B cell (primary cell): ENCODE measurements around the gene TEKT2. TPM values are rescaled to one million over a fixed set of nuclear protein-coding genes. Genes with fewer than 3 reads are reported as not detected.

Experiments
- ATAC-seq: fragments of 200-7000 bp; cut with Tn5 transposase; one replicate; pipeline ENCODE4 v1.10.0; 2021; ENCODE audit warnings: low read depth, mild to moderate bottlenecking, moderate number of reproducible peaks, moderate library complexity
- CTCF ChIA-PET: fragments of 350-600 bp; sonication (Branson Sonifier 250); formaldehyde crosslinking; loops from one replicate; lab custom pipeline; 2021; ENCODE audit warnings: antibody characterized with exemption, inconsistent platforms; lab: Charles Lee
- POLR2A ChIA-PET: fragments of 350-600 bp; sonication (Branson Sonifier 250); formaldehyde crosslinking; loops from one replicate; lab custom pipeline; 2021; ENCODE audit warnings: antibody characterized with exemption; lab: Charles Lee
- DNase-seq: peaks from one replicate; pipeline ENCODE4 v3.0.0; 2013
- H2AFZ ChIP-seq: 2 replicates; pipeline ENCODE4 v1.6.1; 2012; ENCODE audit warnings: mild to moderate bottlenecking, low read depth, low read length; ENCODE audit not compliant: insufficient read depth, poor library complexity, severe bottlenecking
- H3K27ac ChIP-seq, 2 donors: 1 replicate in 1 of 2; 2 replicates in 1 of 2; pipeline ENCODE4 v1.5.1; 2012 to 2013; ENCODE audit warnings: low read length in 2 of 2, mild to moderate bottlenecking in 2 of 2, moderate library complexity in 1 of 2
- H3K27me3 ChIP-seq, 4 experiments: fragments of 200-600 bp in 1 of 4; sonication (generic) in 1 of 4; replicated peaks in 1 of 4; 1 replicate in 2 of 4; 2 replicates in 2 of 4; pipeline versions ENCODE4 v1.6.1 to v1.7.0; 2013 to 2016; ENCODE audit warnings: low read length in 3 of 4, mild to moderate bottlenecking in 2 of 4, mixed read lengths in 1 of 4, moderate library complexity in 1 of 4; ENCODE audit not compliant: insufficient read depth in 4 of 4, control insufficient read depth in 3 of 4; ENCODE audit errors: control extremely low read depth in 1 of 4
- H3K36me3 ChIP-seq, 2 experiments: replicated peaks in 1 of 2; 1 replicate in 1 of 2; 2 replicates in 1 of 2; pipeline versions ENCODE4 v1.6.1 to v1.7.1; 2013; ENCODE audit warnings: low read length in 1 of 2; ENCODE audit not compliant: insufficient read depth in 2 of 2, control insufficient read depth in 1 of 2; ENCODE audit errors: control extremely low read depth in 1 of 2, extremely low read depth in 1 of 2
- H3K4me1 ChIP-seq, 2 donors: fragments of 200-600 bp in 1 of 2; sonication (generic) in 1 of 2; 1 replicate in 1 of 2; 2 replicates in 1 of 2; pipeline versions ENCODE4 v1.5.1 to v1.6.1; 2013 to 2017; ENCODE audit warnings: low read length in 2 of 2; ENCODE audit not compliant: control insufficient read depth in 2 of 2, insufficient read depth in 2 of 2
- H3K4me2 ChIP-seq: replicated peaks from 2 replicates; pipeline ENCODE3; 2012; ENCODE audit warnings: mild to moderate bottlenecking, low read depth, low read length; ENCODE audit not compliant: poor library complexity, severe bottlenecking
- H3K4me3 ChIP-seq, 5 experiments: fragments of 200-600 bp in 1 of 5; sonication (generic) in 1 of 5; 1 replicate in 3 of 5; 2 replicates in 2 of 5; pipeline versions ENCODE4 v1.5.1 to v1.7.0; 2011 to 2016; ENCODE audit warnings: low read length in 4 of 5, mild to moderate bottlenecking in 4 of 5, low read depth in 2 of 5, control low read depth in 1 of 5, moderate library complexity in 1 of 5; ENCODE audit not compliant: insufficient read depth in 1 of 5; ENCODE audit errors: control extremely low read depth in 1 of 5, extremely low read depth in 1 of 5
- H3K79me2 ChIP-seq: fragments of 200-600 bp; sonication (generic); one replicate; pipeline ENCODE4 v1.6.0; 2016; ENCODE audit warnings: low read length; ENCODE audit not compliant: control insufficient read depth, insufficient read depth
- H3K9ac ChIP-seq: fragments of 200-600 bp; sonication (generic); 2 replicates; pipeline ENCODE4 v1.6.1; 2017; ENCODE audit warnings: mild to moderate bottlenecking, low read length, moderate library complexity
- H3K9me3 ChIP-seq, 3 donors: one replicate each; pipeline versions ENCODE4 v1.6.1 to v1.7.1; 2013; ENCODE audit warnings: low read length in 2 of 3; ENCODE audit not compliant: control insufficient read depth in 2 of 3, insufficient read depth in 1 of 3; ENCODE audit errors: control extremely low read depth in 1 of 3
- H4K20me1 ChIP-seq: 2 replicates; pipeline ENCODE4 v1.6.0; 2012; ENCODE audit warnings: mild to moderate bottlenecking, low read length; ENCODE audit not compliant: insufficient read depth, control insufficient read depth, poor library complexity, severe bottlenecking
- H3K27ac Mint-ChIP-seq: one replicate; pipeline ENCODE4 v1.8.0; 2021; ENCODE audit warnings: mixed read lengths
- H3K27me3 Mint-ChIP-seq: one replicate; pipeline ENCODE4 v1.8.0; 2021; ENCODE audit warnings: mixed read lengths
- H3K4me1 Mint-ChIP-seq: one replicate; pipeline ENCODE4 v1.8.0; 2021; ENCODE audit warnings: mixed read lengths
- H3K4me3 Mint-ChIP-seq: one replicate; pipeline ENCODE4 v1.8.0; 2021; ENCODE audit warnings: mixed read lengths
- H3K9me3 Mint-ChIP-seq: one replicate; pipeline ENCODE4 v1.8.0; 2022; ENCODE audit warnings: mixed read lengths; ENCODE audit not compliant: insufficient read depth
- CTCF ChIP-seq: fragments of 200-600 bp; IDR thresholded peaks from one replicate; pipeline ENCODE4 v1.8.0; 2022; ENCODE audit warnings: antibody characterized with exemption, mild to moderate bottlenecking
- EZH2 ChIP-seq: IDR thresholded peaks from 2 replicates; pipeline ENCODE4 v1.6.1; 2012; ENCODE audit warnings: borderline replicate concordance, low read depth, mild to moderate bottlenecking, moderate library complexity, low read length; ENCODE audit not compliant: insufficient read depth, poor library complexity, severe bottlenecking
- WGBS: methylation state at CpG from one replicate; pipeline ENCODE4 v1.1.5; 2013; ENCODE audit warnings: missing lambda C conversion rate; ENCODE audit not compliant: insufficient coverage; 5-methylcytosine and 5-hydroxymethylcytosine counted together
- intact Hi-C: fragments of 100-400 bp; cut with micrococcal nuclease; formaldehyde crosslinking; loops from one replicate; pipeline ENCODE4 v1.10.0; 2022
- polyA plus RNA-seq: library from polyadenylated mRNA; depleted of rRNA; stranded (reverse); fragments of >200 nt; gene quantifications from 2 replicates; pipeline ENCODE4 v1.2.3, GENCODE V29; 2012
- total RNA-seq, 2 donors: library from RNA; stranded (reverse); fragments of 120-200 nt in 1 of 2; gene quantifications; 1 replicate in 1 of 2; 2 replicates in 1 of 2; pipeline versions ENCODE4 v1.2.3 to v1.2.4, GENCODE V29; 2013 to 2022

Gene TEKT2
- total and polyA plus RNA-seq, 2 donors (not counting 1 experiment from before 2014, with no cell fraction given), result not detected

- peaks cover 0 to 7% of the 10 kb centered on the region in 2 donors for H3K4me1 ChIP-seq
- intact Hi-C loops, result loop anchor here (1.0 to 5.0 kb wide), 4 partner anchors 34 to 1332 kb away; no protein-coding TSS in a partner anchor
- no peaks in the 10 kb centered on the region for H3K9me3 ChIP-seq
- ATAC-seq, result peak; percentile 86
- H3K36me3 ChIP-seq, result peaks cover 0 to 15% of the 10 kb centered on the region in 2 experiments
- Mint-ChIP-seq H3K27me3 (no peaks in the 10 kb centered on the region), H3K27ac (no peak overlapping the region), H3K4me3 (no peak overlapping the region), H3K4me1 (peaks cover 2% of the 10 kb centered on the region), H3K9me3 (no peaks in the 10 kb centered on the region)
- H3K4me2 ChIP-seq, result peak overlapping the region; percentile 46
- H3K9ac ChIP-seq, result no peak overlapping the region
- H3K4me3 ChIP-seq, result peak overlapping the region in 1 of 5 experiments; percentile 9
- peak overlapping the region; percentile 36 for H2AFZ ChIP-seq
- ChIA-PET POLR2A (no interaction called here), CTCF (interaction anchor here (0.6 to 7.4 kb wide), 11 partner anchors 34 to 312 kb away, joined by 3 to 58 read pairs (median 4); partner anchors contain the start of gene TRAPPC3)
- 46% methylated on average over 17 of the region's 18 CpGs for WGBS
- TF ChIP-seq EZH2 (no peak), CTCF (peak; percentile 93)
- DNase-seq, result peak; percentile 81
- no peaks in the 10 kb centered on the region for H3K27me3 ChIP-seq
- H3K79me2 ChIP-seq, result no peaks in the 10 kb centered on the region
- H4K20me1 ChIP-seq, result no peaks in the 10 kb centered on the region
- no peak overlapping the region for H3K27ac ChIP-seq
These were observed 15.9 kb downstream of the TEKT2 start for GRCh38 chr1:36099681-36100341.

GRCh38 chr1:36100376-36100775 lies 16.5 kb downstream of the TEKT2 start:
- ATAC-seq, result no peak
- TF ChIP-seq EZH2 (no peak), CTCF (no peak)
- peaks cover 0 to 12% of the 10 kb centered on the region in 2 experiments for H3K36me3 ChIP-seq
- Mint-ChIP-seq H3K27me3 (no peaks in the 10 kb centered on the region), H3K4me1 (peaks cover 2% of the 10 kb centered on the region), H3K27ac (no peak overlapping the region), H3K9me3 (no peaks in the 10 kb centered on the region), H3K4me3 (no peak overlapping the region)
- CTCF ChIA-PET, result interaction anchor here (0.6 to 7.4 kb wide), 14 partner anchors 10 to 319 kb away, joined by 3 to 58 read pairs (median 4); partner anchors contain the start of gene TRAPPC3
- peak overlapping the region; percentile 36 for H2AFZ ChIP-seq
- H3K4me2 ChIP-seq, result no peak overlapping the region
- H3K4me1 ChIP-seq, result peaks cover 0 to 7% of the 10 kb centered on the region in 2 donors
- H3K79me2 ChIP-seq, result no peaks in the 10 kb centered on the region
- POLR2A ChIA-PET, result no interaction called here
- no peak overlapping the region for H3K9ac ChIP-seq
- intact Hi-C loops, result loop anchor here (2.0 kb wide), 1 partner anchor 320 kb away; no protein-coding TSS in a partner anchor
- no peaks in the 10 kb centered on the region for H3K27me3 ChIP-seq
- WGBS, result 84% methylated on average over 6 of the region's 6 CpGs
- no peak overlapping the region for H3K4me3 ChIP-seq
- DNase-seq, result no peak
- H3K9me3 ChIP-seq, result no peaks in the 10 kb centered on the region
- no peak overlapping the region for H3K27ac ChIP-seq
- no peaks in the 10 kb centered on the region for H4K20me1 ChIP-seq
